Fibroblast of lung (primary cell): ENCODE results near the gene OR6S1.

ENCODE experiments used
- EZH2 ChIP-seq: IDR thresholded peaks from 2 replicates; pipeline ENCODE4 v1.5.1; 2012; ENCODE audit warnings: low read length, control low read depth, mild to moderate bottlenecking; ENCODE audit errors: missing control alignments
- TF ChIP-seq, protein P1 (sequence below), 2 donors: IDR thresholded peaks in 1 of 2; conservative IDR thresholded peaks in 1 of 2; 1 replicate in 1 of 2; 2 replicates in 1 of 2; pipeline ENCODE4 v1.5.1; 2011 to 2012; ENCODE audit warnings: low read length in 2 of 2, control low read depth in 1 of 2, inconsistent platforms in 1 of 2, low read depth in 1 of 2, mild to moderate bottlenecking in 1 of 2

DNA sequence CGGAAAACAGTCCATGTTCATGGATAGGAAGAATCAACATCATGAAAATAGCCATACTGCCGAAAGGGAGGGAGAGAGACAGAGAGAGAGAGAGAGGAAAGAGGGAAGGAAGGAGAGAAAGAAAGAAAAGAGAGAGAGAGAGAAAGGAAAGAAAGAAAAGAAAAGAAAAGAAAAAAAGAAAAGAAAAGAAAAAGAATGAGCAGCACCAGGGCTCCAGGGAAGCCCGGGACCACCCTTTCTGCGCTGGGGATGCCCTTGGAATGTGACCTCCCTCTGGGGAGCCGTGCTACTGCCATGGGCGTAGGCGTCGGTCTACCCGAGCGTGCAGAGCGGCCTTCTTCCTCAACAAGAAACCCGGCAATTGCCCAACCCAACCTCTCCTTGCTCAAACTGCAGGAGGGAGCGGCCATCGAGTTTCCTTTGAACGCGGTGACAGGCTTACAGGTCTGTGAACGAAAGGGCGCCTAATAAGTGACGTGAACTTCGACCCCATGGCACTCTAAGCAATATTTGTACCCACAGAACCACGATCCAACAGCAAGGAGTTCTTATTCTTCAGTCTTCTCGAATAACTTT lies 16.9 kb downstream of the OR6S1 start:
- TF ChIP-seq, protein P1, sequence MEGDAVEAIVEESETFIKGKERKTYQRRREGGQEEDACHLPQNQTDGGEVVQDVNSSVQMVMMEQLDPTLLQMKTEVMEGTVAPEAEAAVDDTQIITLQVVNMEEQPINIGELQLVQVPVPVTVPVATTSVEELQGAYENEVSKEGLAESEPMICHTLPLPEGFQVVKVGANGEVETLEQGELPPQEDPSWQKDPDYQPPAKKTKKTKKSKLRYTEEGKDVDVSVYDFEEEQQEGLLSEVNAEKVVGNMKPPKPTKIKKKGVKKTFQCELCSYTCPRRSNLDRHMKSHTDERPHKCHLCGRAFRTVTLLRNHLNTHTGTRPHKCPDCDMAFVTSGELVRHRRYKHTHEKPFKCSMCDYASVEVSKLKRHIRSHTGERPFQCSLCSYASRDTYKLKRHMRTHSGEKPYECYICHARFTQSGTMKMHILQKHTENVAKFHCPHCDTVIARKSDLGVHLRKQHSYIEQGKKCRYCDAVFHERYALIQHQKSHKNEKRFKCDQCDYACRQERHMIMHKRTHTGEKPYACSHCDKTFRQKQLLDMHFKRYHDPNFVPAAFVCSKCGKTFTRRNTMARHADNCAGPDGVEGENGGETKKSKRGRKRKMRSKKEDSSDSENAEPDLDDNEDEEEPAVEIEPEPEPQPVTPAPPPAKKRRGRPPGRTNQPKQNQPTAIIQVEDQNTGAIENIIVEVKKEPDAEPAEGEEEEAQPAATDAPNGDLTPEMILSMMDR (conservative IDR thresholded peaks at IDR 0.05 in 1 of 2, IDR thresholded peaks at IDR 0.05 in 1 of 2; ENCODE audit: low read depth in 1 of 2, low read length in 2 of 2): no peak
- no peak for TF ChIP-seq EZH2
